ENCODE results near the gene NMS.

DNA sequence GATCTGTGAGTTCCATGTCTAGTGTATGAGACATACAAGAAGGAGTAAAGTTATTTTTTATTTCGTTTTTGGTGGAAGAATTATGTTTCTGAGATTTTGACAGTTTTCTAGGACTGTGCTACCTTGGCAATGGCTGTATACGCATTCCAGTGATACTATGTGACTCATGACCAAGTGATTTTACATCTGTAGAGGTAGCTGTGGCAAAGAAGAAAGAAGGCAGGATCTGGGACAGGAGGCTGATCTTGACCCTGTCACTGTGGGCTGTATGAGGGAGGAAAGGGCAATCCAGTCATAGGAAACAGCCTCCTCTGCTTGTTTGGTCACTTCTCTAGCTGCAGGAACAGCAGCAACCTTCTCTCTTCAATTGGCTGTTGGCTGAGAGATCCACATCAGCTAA lies 48.5 kb downstream of the NMS start:
- TF ChIP-seq, protein P1, sequence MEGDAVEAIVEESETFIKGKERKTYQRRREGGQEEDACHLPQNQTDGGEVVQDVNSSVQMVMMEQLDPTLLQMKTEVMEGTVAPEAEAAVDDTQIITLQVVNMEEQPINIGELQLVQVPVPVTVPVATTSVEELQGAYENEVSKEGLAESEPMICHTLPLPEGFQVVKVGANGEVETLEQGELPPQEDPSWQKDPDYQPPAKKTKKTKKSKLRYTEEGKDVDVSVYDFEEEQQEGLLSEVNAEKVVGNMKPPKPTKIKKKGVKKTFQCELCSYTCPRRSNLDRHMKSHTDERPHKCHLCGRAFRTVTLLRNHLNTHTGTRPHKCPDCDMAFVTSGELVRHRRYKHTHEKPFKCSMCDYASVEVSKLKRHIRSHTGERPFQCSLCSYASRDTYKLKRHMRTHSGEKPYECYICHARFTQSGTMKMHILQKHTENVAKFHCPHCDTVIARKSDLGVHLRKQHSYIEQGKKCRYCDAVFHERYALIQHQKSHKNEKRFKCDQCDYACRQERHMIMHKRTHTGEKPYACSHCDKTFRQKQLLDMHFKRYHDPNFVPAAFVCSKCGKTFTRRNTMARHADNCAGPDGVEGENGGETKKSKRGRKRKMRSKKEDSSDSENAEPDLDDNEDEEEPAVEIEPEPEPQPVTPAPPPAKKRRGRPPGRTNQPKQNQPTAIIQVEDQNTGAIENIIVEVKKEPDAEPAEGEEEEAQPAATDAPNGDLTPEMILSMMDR (IDR thresholded peaks at IDR 0.05; ENCODE audit: insufficient read depth, low read depth, low read length), result no peak
- no peak for TF ChIP-seq EZH2 (IDR thresholded peaks at IDR 0.05; ENCODE audit: insufficient read depth, low read length)
